K562 (cell line): ENCODE measurements around the gene NAGLU. TPM values are rescaled to one million over a fixed set of nuclear protein-coding genes. Genes with fewer than 3 reads are reported as not detected.

Experiments used
- ATAC-seq: fragments of 200-7000 bp; cut with Tn5 transposase; 3 replicates; pipeline ENCODE4 v1.9.1; 2020; ENCODE audit warnings: moderate library complexity
- BruUV-seq: library from RNA; stranded (reverse); fragments of 400-500 nt; replicated peaks from 2 replicates; lab custom pipeline; 2021; lab: Mats Ljungman, UMichigan
- CTCF ChIA-PET: fragments of 300-600 bp; formaldehyde crosslinking; extraction: SDS; loops from one replicate; lab custom pipeline; 2021; ENCODE audit warnings: low intra/inter-chr PET ratio; lab: Yijun Ruan, JAX
- POLR2A ChIA-PET: fragments of 300-600, 350-650 bp; sonication (Branson Sonifier 250); formaldehyde crosslinking; extraction: SDS; loops from one replicate; lab custom pipeline; 2021; ENCODE audit warnings: antibody characterized with exemption, inconsistent platforms; lab: Yijun Ruan, JAX
- DNase-seq, 4 experiments: peaks; one replicate each; pipeline versions ENCODE4 v3.0.0 to v3.0.0-alpha.2; 2011 to 2018; ENCODE audit warnings: low spot score in 3 of 4, mixed read lengths in 3 of 4; ENCODE audit errors: extremely low read depth in 1 of 4
- FAIRE-seq: peaks from 2 replicates; lab custom pipeline; 2011; peaks lifted over from hg19 to GRCh38; lab: Jason Lieb, UNC
- H2AFZ ChIP-seq: 2 replicates; pipeline ENCODE4 v1.6.0; 2011; ENCODE audit warnings: low read depth, low read length, control low read depth, inconsistent platforms
- H3K27ac ChIP-seq: fragments of 200-600 bp; 3 replicates; pipeline ENCODE4 v1.8.0; 2011; ENCODE audit warnings: low read depth, mild to moderate bottlenecking, control low read depth, inconsistent platforms, low read length, moderate library complexity, mixed read lengths; ENCODE audit errors: extremely low read depth
- H3K27me3 ChIP-seq, 2 experiments: fragments of 300-600 bp in 1 of 2; 2 replicates in 1 of 2; 3 replicates in 1 of 2; pipeline versions ENCODE4 v1.6.0 to v1.8.0; 2011; ENCODE audit warnings: inconsistent platforms in 2 of 2, low read length in 2 of 2, mild to moderate bottlenecking in 1 of 2, mixed read lengths in 1 of 2, moderate library complexity in 1 of 2; ENCODE audit not compliant: control insufficient read depth in 2 of 2, insufficient read depth in 2 of 2
- H3K36me3 ChIP-seq: fragments of 300-600 bp; 3 replicates; pipeline ENCODE4 v1.8.0; 2011; ENCODE audit warnings: mild to moderate bottlenecking, low read length, inconsistent platforms; ENCODE audit not compliant: control insufficient read depth, insufficient read depth
- H3K4me1 ChIP-seq, 2 experiments: fragments of 200-600 bp in 1 of 2; replicated peaks in 1 of 2; 2 replicates in 1 of 2; 3 replicates in 1 of 2; pipeline versions ENCODE4 v1.5.1 to v1.8.0; 2011; ENCODE audit warnings: inconsistent platforms in 2 of 2, low read length in 2 of 2, mild to moderate bottlenecking in 1 of 2, mixed read lengths in 1 of 2, moderate library complexity in 1 of 2; ENCODE audit not compliant: control insufficient read depth in 2 of 2, insufficient read depth in 2 of 2
- H3K4me2 ChIP-seq: 2 replicates; pipeline ENCODE4 v1.6.1; 2011; ENCODE audit warnings: low read length, control low read depth, inconsistent platforms, mixed read lengths; ENCODE audit not compliant: insufficient read depth
- H3K4me3 ChIP-seq: fragments of 200-600 bp; sonication (generic), shearing (Covaris generic); 2 replicates; pipeline ENCODE4 v1.5.1; 2016; ENCODE audit warnings: control low read depth, inconsistent platforms
- H3K79me2 ChIP-seq: fragments of 200-600 bp; 3 replicates; pipeline ENCODE4 v1.8.0; 2011; ENCODE audit warnings: low read length, inconsistent platforms; ENCODE audit not compliant: control insufficient read depth, insufficient read depth
- H3K9ac ChIP-seq, 2 experiments: 2 replicates each; pipeline versions ENCODE4 v1.6.0 to v1.6.1; 2011; ENCODE audit warnings: low read depth in 2 of 2, low read length in 2 of 2, control low read depth in 1 of 2, inconsistent platforms in 1 of 2, mild to moderate bottlenecking in 1 of 2, mixed read lengths in 1 of 2; ENCODE audit not compliant: insufficient read depth in 1 of 2
- H3K9me1 ChIP-seq: one replicate; pipeline ENCODE4 v1.6.0; 2011; ENCODE audit warnings: inconsistent platforms, mild to moderate bottlenecking, low read length, moderate library complexity; ENCODE audit not compliant: control insufficient read depth, insufficient read depth
- H3K9me3 ChIP-seq: replicated peaks from 2 replicates; pipeline ENCODE4 v1.5.1; 2011; ENCODE audit warnings: low read depth, low read length, inconsistent platforms; ENCODE audit not compliant: control insufficient read depth, insufficient read depth
- H4K20me1 ChIP-seq: replicated peaks from 2 replicates; pipeline ENCODE4 v1.6.1; 2011; ENCODE audit warnings: low read length, inconsistent platforms, mixed read lengths; ENCODE audit not compliant: control insufficient read depth, insufficient read depth
- CEBPZ ChIP-seq: fragments of 150-350 bp; IDR thresholded peaks from 2 replicates; pipeline ENCODE4 v1.6.1; 2014; ENCODE audit warnings: low read depth, mild to moderate bottlenecking, low read length, borderline replicate concordance
- EGR1 ChIP-seq: fragments of 450-650 bp; conservative IDR thresholded peaks from 2 replicates; pipeline ENCODE4 v1.6.1; 2017; ENCODE audit warnings: mild to moderate bottlenecking
- JUN ChIP-seq, 2 experiments: sonication (generic) in 1 of 2; formaldehyde crosslinking in 1 of 2; IDR thresholded peaks; 2 replicates each; pipeline versions ENCODE4 v1.6.1 to v1.8.0; 2012 to 2022; ENCODE audit warnings: borderline replicate concordance in 2 of 2, mild to moderate bottlenecking in 2 of 2, improper control_type of control experiment in 1 of 2, low read depth in 1 of 2, low read length in 1 of 2, missing genetic modification reagents in 1 of 2
- RBBP5 ChIP-seq: fragments of 200-600 bp; sonication (generic); IDR thresholded peaks from 2 replicates; pipeline ENCODE4 v1.6.1; 2012; ENCODE audit warnings: borderline replicate concordance, mild to moderate bottlenecking, low read length, control low read depth, inconsistent platforms; ENCODE audit not compliant: insufficient read depth, poor library complexity, severe bottlenecking
- RBFOX2 ChIP-seq: fragments of 200-400 bp; formaldehyde crosslinking; IDR thresholded peaks from 2 replicates; pipeline ENCODE4 v1.6.1; 2017; ENCODE audit warnings: low read depth, mild to moderate bottlenecking, low read length, moderate library complexity
- UBTF ChIP-seq, 2 experiments: IDR thresholded peaks; 2 replicates each; pipeline ENCODE4 v1.6.1; 2012; ENCODE audit warnings: improper control_type of control experiment in 2 of 2, low read depth in 2 of 2, low read length in 2 of 2, borderline replicate concordance in 1 of 2
- VEZF1 ChIP-seq: fragments of 200-800 bp; sonication (Bioruptor generic); IDR thresholded peaks from 2 replicates; pipeline ENCODE4 v1.6.1; 2017; ENCODE audit warnings: missing genetic modification characterization, missing compliant biosample characterization
- ZNF263 ChIP-seq: sonication (generic); formaldehyde crosslinking; IDR thresholded peaks from 2 replicates; pipeline ENCODE4 v1.8.0; 2022; ENCODE audit warnings: mild to moderate bottlenecking, missing genetic modification reagents, borderline replicate concordance
- ZNF778 ChIP-seq: fragments of 450-650 bp; formaldehyde crosslinking; IDR thresholded peaks from 2 replicates; pipeline ENCODE4 v1.4.0; 2020; ENCODE audit warnings: mild to moderate bottlenecking, moderate library complexity
- WGBS: fragments of 100-300 bp; shearing (Covaris generic); methylation state at CpG from one replicate; pipeline ENCODE4 v1.1.6; 2016; ENCODE audit warnings: low coverage, mixed read lengths; ENCODE audit not compliant: insufficient coverage; ENCODE audit errors: missing lambda C conversion rate; 5-methylcytosine and 5-hydroxymethylcytosine counted together
- in situ Hi-C: fragments of 300-500 bp; cut with MboI; formaldehyde crosslinking; loops from 4 replicates; pipeline ENCODE4 v1.15.0; 2018; ENCODE audit warnings: inconsistent platforms, mixed read lengths
- intact Hi-C: fragments of 100-400 bp; cut with micrococcal nuclease; formaldehyde crosslinking; loops from 2 replicates; pipeline ENCODE4 v1.14.2; 2022
- polyA plus RNA-seq, 8 experiments: library from polyadenylated mRNA; depleted of rRNA in 4 of 8; stranded (reverse) in 5 of 8; unstranded in 3 of 8; fragments of >200 nt; fragmentation: Nextera tagmentation in 2 of 8; fragmentation: Illumina TruSeq in 1 of 8; extraction: Ambion mirVana in 2 of 8; extraction: Trizol in 1 of 8; gene quantifications; 2 replicates each; pipeline versions ENCODE4 v1.2.1 to v1.2.3, GENCODE V29; 2011 to 2014; ENCODE audit warnings: inconsistent platforms in 1 of 8, missing spikeins in 1 of 8
- total RNA-seq, 7 experiments: library from RNA; depleted of rRNA in 6 of 7; stranded (reverse); fragments of >200 nt in 6 of 7; fragmentation: Illumina TruSeq in 2 of 7; extraction: Trizol in 2 of 7; gene quantifications; 2 replicates each; pipeline versions ENCODE4 v1.2.1 to v1.2.3, GENCODE V29; 2011 to 2021; ENCODE audit warnings: low replicate concordance in 1 of 7
- TF ChIP-seq, protein P1 (sequence below): fragments of 250-450 bp; sonication (Bioruptor Pico); IDR thresholded peaks from 2 replicates; pipeline ENCODE4 v1.4.0; 2020; ENCODE audit warnings: mild to moderate bottlenecking

The NAGLU gene
- total and polyA plus RNA-seq, 9 of the 15 experiments (the other 6 are each of a cell fraction or from before 2014, with no cell fraction given): 0.04 to 21.5 (median 8.5) TPM

GRCh38 chr17:42553161-42553818 is 17.2 kb downstream of the NAGLU start:
- Histone ChIP-seq H3K27me3 (no peaks in the 10 kb centered on the region), H3K9ac (peak overlapping the region; percentile 66 to 100), H3K9me1 (no peaks in the 10 kb centered on the region), H2AFZ (peak overlapping the region; percentile 74), H4K20me1 (no peaks in the 10 kb centered on the region), H3K36me3 (peaks cover 4% of the 10 kb centered on the region; the same call in 1 of the 3 replicates), H3K4me3 (peak overlapping the region; percentile 87), H3K4me2 (peak overlapping the region; percentile 96), H3K4me1 (peaks cover 18 to 37% of the 10 kb centered on the region in 2 experiments; a peak in 4 of 5 replicates), H3K27ac (peak overlapping the region; percentile 91), H3K79me2 (peaks cover 26% of the 10 kb centered on the region), H3K9me3 (no peaks in the 10 kb centered on the region)
- in situ Hi-C loops: no loop called here
- ChIA-PET POLR2A (interaction anchor here (0.5 to 1.2 kb wide), 2 partner anchors 17 to 28 kb away, joined by 3 read pairs; partner anchors contain the start of gene NAGLU), CTCF (no interaction called here)
- peak; percentile 91 for ATAC-seq
- intact Hi-C loops: no loop called here
- FAIRE-seq: peak; percentile 88
- no TSS peak for BruUV-seq
- WGBS: 13% methylated on average over 32 of the region's 45 CpGs
- peak; percentile 76 to 91 (median 81) for DNase-seq
- no peak for TF ChIP-seq CEBPZ
- no peak for TF ChIP-seq RBBP5
- no peak for TF ChIP-seq ZNF263
- TF ChIP-seq ZNF778 (CRISPR knock-in tag): no peak
- peak; percentile 71 to 91; a peak in 3 of 4 replicates for TF ChIP-seq UBTF (IDR thresholded peaks at IDR 0.05; ENCODE audit: borderline replicate concordance in 1 of 2, low read depth in 2 of 2, low read length in 2 of 2)
- TF ChIP-seq EGR1: peak; percentile 97
- peak; percentile 59 for TF ChIP-seq RBFOX2
- peak; percentile 16; the same call in 1 of the 2 replicates for TF ChIP-seq JUN (IDR thresholded peaks at IDR 0.05; ENCODE audit: borderline replicate concordance, low read depth, low read length)
- TF ChIP-seq JUN (CRISPR knock-in tag; IDR thresholded peaks at IDR 0.05; ENCODE audit: borderline replicate concordance): no peak
- TF ChIP-seq, protein P1, sequence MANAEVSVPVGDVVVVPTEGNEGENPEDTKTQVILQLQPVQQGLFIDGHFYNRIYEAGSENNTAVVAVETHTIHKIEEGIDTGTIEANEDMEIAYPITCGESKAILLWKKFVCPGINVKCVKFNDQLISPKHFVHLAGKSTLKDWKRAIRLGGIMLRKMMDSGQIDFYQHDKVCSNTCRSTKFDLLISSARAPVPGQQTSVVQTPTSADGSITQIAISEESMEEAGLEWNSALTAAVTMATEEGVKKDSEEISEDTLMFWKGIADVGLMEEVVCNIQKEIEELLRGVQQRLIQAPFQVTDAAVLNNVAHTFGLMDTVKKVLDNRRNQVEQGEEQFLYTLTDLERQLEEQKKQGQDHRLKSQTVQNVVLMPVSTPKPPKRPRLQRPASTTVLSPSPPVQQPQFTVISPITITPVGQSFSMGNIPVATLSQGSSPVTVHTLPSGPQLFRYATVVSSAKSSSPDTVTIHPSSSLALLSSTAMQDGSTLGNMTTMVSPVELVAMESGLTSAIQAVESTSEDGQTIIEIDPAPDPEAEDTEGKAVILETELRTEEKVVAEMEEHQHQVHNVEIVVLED (CRISPR knock-in tag): 0 out of 2 replicates have a peak, but pooled peaks have one; percentile 22
- peak; percentile 36; the same call in 1 of the 2 replicates for TF ChIP-seq VEZF1 (CRISPR knock-in tag)
